A673 (cell line): ENCODE results near the gene CHIC2. TPM values are rescaled to one million over a fixed set of nuclear protein-coding genes. Genes with fewer than 3 reads are reported as not detected.
"Not testable (repeated sequence)": the region's sequence is repeated elsewhere in the genome, so short reads cannot be mapped to it uniquely, and the experiment has no call there.

Experiments used
- BruUV-seq: library from RNA; stranded (reverse); fragments of 400-500 nt; replicated peaks from 2 replicates; lab custom pipeline; 2021; lab: Mats Ljungman, UMichigan
- CTCF ChIA-PET: fragments of 300-600 bp; sonication (Branson Sonifier 250); formaldehyde crosslinking; loops from one replicate; lab custom pipeline; 2022; ENCODE audit warnings: antibody characterized with exemption; lab: Charles Lee
- POLR2A ChIA-PET: fragments of 300-600 bp; sonication (Branson Sonifier 250); formaldehyde crosslinking; loops from one replicate; lab custom pipeline; 2022; ENCODE audit warnings: antibody characterized with exemption; ENCODE audit not compliant: low non-redundant PET; lab: Charles Lee
- DNase-seq: peaks from one replicate; pipeline ENCODE4 v3.0.0-alpha.2; 2015; ENCODE audit warnings: low spot score
- H3K27ac ChIP-seq: fragments of 200-600 bp; sonication (generic); 2 replicates; pipeline ENCODE4 v1.5.1; 2016; ENCODE audit warnings: mixed run types, low read depth, mild to moderate bottlenecking, mixed read lengths, antibody characterized with exemption, low read length; ENCODE audit not compliant: poor library complexity, severe bottlenecking
- H3K27me3 ChIP-seq: fragments of 200-600 bp; sonication (generic); replicated peaks from 2 replicates; pipeline ENCODE4 v1.6.1; 2017; ENCODE audit warnings: mixed run types, low read depth, mild to moderate bottlenecking, mixed read lengths, antibody characterized with exemption, low read length; ENCODE audit not compliant: insufficient read depth, poor library complexity
- H3K36me3 ChIP-seq: fragments of 200-600 bp; sonication (generic); 2 replicates; pipeline ENCODE4 v1.6.1; 2016; ENCODE audit warnings: mixed run types, mild to moderate bottlenecking, mixed read lengths, antibody characterized with exemption, low read length; ENCODE audit not compliant: insufficient read depth, poor library complexity, severe bottlenecking
- H3K4me1 ChIP-seq: fragments of 200-600 bp; sonication (generic); 2 replicates; pipeline ENCODE4 v1.6.1; 2017; ENCODE audit warnings: mixed run types, mild to moderate bottlenecking, mixed read lengths, antibody characterized with exemption, low read length; ENCODE audit not compliant: insufficient read depth, poor library complexity, severe bottlenecking
- H3K4me3 ChIP-seq: fragments of 200-600 bp; sonication (generic); 2 replicates; pipeline ENCODE4 v1.5.1; 2016; ENCODE audit warnings: low read depth, mixed run types, mild to moderate bottlenecking, mixed read lengths, low read length; ENCODE audit not compliant: poor library complexity, severe bottlenecking
- H3K9me3 ChIP-seq: fragments of 200-600 bp; sonication (generic); 2 replicates; pipeline ENCODE4 v1.6.1; 2016; ENCODE audit warnings: mixed run types, low read depth, mild to moderate bottlenecking, mixed read lengths, antibody characterized with exemption, low read length; ENCODE audit not compliant: poor library complexity, severe bottlenecking
- CTCF ChIP-seq: fragments of 300-800, 200-600 bp; sonication (generic); conservative IDR thresholded peaks from 2 replicates; pipeline ENCODE4 v1.5.1; 2017; ENCODE audit warnings: low read depth, mild to moderate bottlenecking, antibody characterized with exemption, low read length, moderate library complexity, mixed read lengths
- EZH2 ChIP-seq: fragments of 200-600 bp; sonication (generic); IDR thresholded peaks from 2 replicates; pipeline ENCODE4 v1.6.1; 2017; ENCODE audit warnings: borderline replicate concordance, low read depth, mild to moderate bottlenecking, mixed read lengths, antibody characterized with exemption, low read length; ENCODE audit not compliant: poor library complexity, severe bottlenecking
- intact Hi-C: fragments of 100-400 bp; cut with micrococcal nuclease; formaldehyde crosslinking; loops from one replicate; pipeline ENCODE4 v1.10.0; 2022; ENCODE audit not compliant: unreplicated experiment
- total RNA-seq: library from RNA; stranded (reverse); gene quantifications from 2 replicates; pipeline ENCODE4 v1.2.3, GENCODE V29; 2021

The CHIC2 gene
- total RNA-seq, 1 experiment from 2014 or later = 8.1 TPM

- DNase-seq = no peak
- Histone ChIP-seq H3K36me3 (no peaks in the 10 kb centered on the region), H3K4me1 (no peaks in the 10 kb centered on the region), H3K4me3 (no peak overlapping the region), H3K9me3 (no peaks in the 10 kb centered on the region), H3K27me3 (no peaks in the 10 kb centered on the region), H3K27ac (no peak overlapping the region)
- TF ChIP-seq EZH2 (no peak), CTCF (no peak)
- CTCF ChIA-PET = no interaction called here
- intact Hi-C loops = no loop called here
- BruUV-seq = no TSS peak
- POLR2A ChIA-PET = no interaction called here
Observed at GRCh38 chr4:54025582-54025981, 38.8 kb downstream of the CHIC2 start.

DNA sequence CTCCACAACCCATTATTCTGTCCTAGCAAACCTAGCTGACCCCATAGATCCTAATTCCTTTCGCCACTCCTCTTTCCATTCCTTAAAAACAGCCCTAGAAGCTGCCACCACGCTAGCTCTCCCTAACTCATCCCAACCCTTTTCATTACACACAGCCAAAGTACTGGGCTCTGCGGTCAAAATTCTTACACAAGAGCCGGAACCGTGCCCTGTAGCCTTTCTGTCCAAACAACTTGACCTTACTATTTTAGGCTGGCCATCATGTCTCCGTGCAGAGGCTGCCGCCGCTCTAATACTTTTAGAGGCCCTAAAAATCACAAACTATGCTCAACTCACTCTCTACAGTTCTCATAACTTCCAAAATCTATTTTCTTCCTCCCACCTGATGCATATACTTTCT is 41.4 kb downstream of the CHIC2 start:
- H3K9me3 ChIP-seq, H3K4me1 ChIP-seq, CTCF ChIA-PET, H3K27ac ChIP-seq, POLR2A ChIA-PET, BruUV-seq, H3K27me3 ChIP-seq, intact Hi-C loops, H3K4me3 ChIP-seq, H3K36me3 ChIP-seq, DNase-seq: not testable (repeated sequence)

DNA sequence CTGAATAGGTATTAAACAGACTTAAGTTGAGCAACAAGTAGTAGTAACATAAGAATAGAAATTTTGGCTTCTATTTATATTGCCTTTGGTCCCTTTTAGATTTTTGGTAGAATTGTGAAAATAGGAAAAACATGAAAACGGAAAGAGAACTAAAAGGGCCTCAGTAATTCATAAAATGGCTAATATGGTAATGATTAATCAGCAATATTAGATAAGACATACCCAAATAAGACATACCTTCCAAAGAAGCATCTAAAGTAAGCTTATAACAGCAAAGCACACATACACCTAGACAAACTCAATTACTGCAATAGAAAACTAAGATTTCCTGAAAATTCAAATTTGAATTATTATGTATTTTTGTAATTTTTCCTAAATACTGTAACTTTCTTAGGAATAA is 46.4 kb downstream of the CHIC2 start:
- intact Hi-C loops = no loop called here
- BruUV-seq = no TSS peak
- no peaks in the 10 kb centered on the region for H3K27me3 ChIP-seq
- DNase-seq = no peak
- no peak overlapping the region for H3K4me3 ChIP-seq
- H3K36me3 ChIP-seq = no peaks in the 10 kb centered on the region
- TF ChIP-seq CTCF (no peak), EZH2 (no peak)
- H3K27ac ChIP-seq = no peak overlapping the region
- no peaks in the 10 kb centered on the region for H3K4me1 ChIP-seq
- CTCF ChIA-PET = no interaction called here
- H3K9me3 ChIP-seq = no peaks in the 10 kb centered on the region
- POLR2A ChIA-PET = no interaction called here

DNA sequence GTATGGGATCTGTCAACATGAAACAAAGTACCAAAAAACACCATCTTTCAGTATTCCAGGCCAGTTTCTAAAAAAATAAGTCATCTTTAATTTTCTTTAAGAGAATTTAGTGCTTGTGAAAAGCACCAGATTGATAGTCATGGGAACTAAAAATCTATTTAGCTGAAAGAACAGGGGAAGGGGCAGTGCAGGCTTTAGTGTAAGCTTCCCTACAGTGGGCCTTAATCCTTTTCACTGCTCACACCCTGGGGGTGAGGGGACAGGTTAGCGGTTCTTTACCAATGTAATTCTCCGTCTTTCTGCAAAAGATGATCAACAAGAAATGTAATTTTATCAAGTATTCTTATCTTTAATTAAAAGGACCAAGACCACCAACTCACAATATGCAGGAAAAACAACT is 47.1 kb downstream of the CHIC2 start:
- ChIA-PET POLR2A (no interaction called here), CTCF (interaction anchor here (0.6 kb wide), 1 partner anchor 991 kb away, joined by 3 read pairs; no protein-coding TSS in a partner anchor)

More for the DNA sequence above, 47.1 kb downstream of the CHIC2 start:
- intact Hi-C loops = no loop called here
- Histone ChIP-seq H3K4me3 (no peak overlapping the region), H3K27ac (no peak overlapping the region), H3K27me3 (no peaks in the 10 kb centered on the region), H3K4me1 (no peaks in the 10 kb centered on the region), H3K36me3 (no peaks in the 10 kb centered on the region), H3K9me3 (no peaks in the 10 kb centered on the region)
- BruUV-seq = no TSS peak
- no peak for TF ChIP-seq EZH2
- no peak for TF ChIP-seq CTCF
- DNase-seq = no peak
